HL-60 (cell line): ENCODE measurements around the gene ACE.

Experiments used
- DNase-seq, 2 experiments: peaks; one replicate each; pipeline ENCODE4 v3.0.0-alpha.2; 2010 to 2020; ENCODE audit warnings: low read depth in 1 of 2, low spot score in 1 of 2
- H3K27ac ChIP-seq: fragments of 250-450 bp; sonication (Bioruptor Pico); replicated peaks from 2 replicates; pipeline ENCODE4 v1.5.1; 2020; ENCODE audit warnings: mild to moderate bottlenecking, moderate library complexity
- H3K27me3 ChIP-seq: fragments of 250-450 bp; sonication (Bioruptor Pico); 2 replicates; pipeline ENCODE4 v1.5.1; 2021; ENCODE audit warnings: mild to moderate bottlenecking, moderate library complexity; ENCODE audit not compliant: insufficient read depth, poor library complexity, severe bottlenecking
- H3K4me3 ChIP-seq: replicated peaks from 2 replicates; pipeline ENCODE4 v1.5.1; 2011; ENCODE audit warnings: mild to moderate bottlenecking, control low read depth, low read length; ENCODE audit not compliant: insufficient read depth
- CTCF ChIP-seq: IDR thresholded peaks from one replicate; pipeline ENCODE4 v1.5.1; 2011; ENCODE audit warnings: low read length, control low read depth, inconsistent platforms; ENCODE audit not compliant: insufficient read depth
- GABPA ChIP-seq: IDR thresholded peaks from 2 replicates; pipeline ENCODE4 v1.6.1; 2012; ENCODE audit warnings: low read depth
- POLR2AphosphoS5 ChIP-seq: IDR thresholded peaks from 2 replicates; pipeline ENCODE4 v1.6.1; 2012; ENCODE audit warnings: low read depth
- REST ChIP-seq: IDR thresholded peaks from 2 replicates; pipeline ENCODE4 v1.6.1; 2012; ENCODE audit warnings: low read depth; ENCODE audit not compliant: insufficient replicate concordance
- SPI1 ChIP-seq: IDR thresholded peaks from 2 replicates; pipeline ENCODE4 v1.6.1; 2012; ENCODE audit warnings: low read depth, mild to moderate bottlenecking, borderline replicate concordance

The ACE gene

DNA sequence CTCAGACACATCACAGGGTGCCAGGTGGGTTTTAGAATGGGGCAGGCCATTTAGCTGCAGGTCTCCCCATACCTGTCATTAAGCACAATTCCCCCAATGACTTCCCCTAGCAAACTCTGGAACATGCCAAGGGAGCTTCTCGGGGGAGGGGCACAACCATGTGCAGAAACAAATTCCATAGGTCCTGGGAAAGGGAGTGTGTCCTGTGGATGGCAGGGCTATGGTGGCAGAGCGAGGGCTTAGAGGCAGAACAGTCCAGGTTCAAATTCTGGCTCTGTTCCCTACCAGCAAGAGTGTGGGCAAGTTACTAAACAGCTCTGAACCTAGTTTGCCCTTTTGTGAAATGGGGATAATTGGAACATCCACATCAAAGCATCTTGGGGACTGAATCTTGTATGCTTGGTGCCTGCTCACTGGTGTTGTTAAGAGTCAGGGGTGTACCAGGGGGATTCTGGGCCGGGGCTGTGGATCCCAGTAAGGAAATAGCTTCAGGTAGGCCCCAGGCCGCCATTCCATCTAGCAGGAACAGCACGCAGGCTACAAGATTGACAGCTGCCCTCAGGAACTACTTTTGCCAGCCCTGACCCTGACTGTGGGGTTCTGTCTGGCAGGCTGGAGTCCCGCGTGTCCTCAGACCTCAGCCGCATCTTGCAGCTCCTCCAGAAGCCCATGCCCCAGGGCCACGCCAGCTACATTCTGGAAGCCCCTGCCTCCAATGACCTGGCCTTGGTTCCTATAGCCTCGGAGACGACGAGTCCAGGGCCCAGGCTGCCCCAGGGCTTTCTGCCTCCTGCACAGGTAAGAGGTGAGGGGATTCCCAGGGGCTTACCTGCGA, 67.8 kb downstream of the ACE start:
- no peak for DNase-seq
- TF ChIP-seq REST (no peak), SPI1 (no peak), CTCF (no peak), POLR2AphosphoS5 (no peak), GABPA (no peak)
- H3K4me3 ChIP-seq = no peak overlapping the region
- H3K27ac ChIP-seq = no peak overlapping the region
- no peaks in the 10 kb centered on the region for H3K27me3 ChIP-seq

- H3K27ac ChIP-seq = no peak overlapping the region
- no peak for TF ChIP-seq POLR2AphosphoS5
- TF ChIP-seq CTCF = no peak
- no peak for TF ChIP-seq REST
- no peak for TF ChIP-seq GABPA
- TF ChIP-seq SPI1 = no peak
- no peak for DNase-seq
- no peak overlapping the region for H3K4me3 ChIP-seq
- H3K27me3 ChIP-seq = no peaks in the 10 kb centered on the region
Measured at GRCh38 chr17:63546308-63547082, 69.6 kb downstream of the ACE start.

DNA sequence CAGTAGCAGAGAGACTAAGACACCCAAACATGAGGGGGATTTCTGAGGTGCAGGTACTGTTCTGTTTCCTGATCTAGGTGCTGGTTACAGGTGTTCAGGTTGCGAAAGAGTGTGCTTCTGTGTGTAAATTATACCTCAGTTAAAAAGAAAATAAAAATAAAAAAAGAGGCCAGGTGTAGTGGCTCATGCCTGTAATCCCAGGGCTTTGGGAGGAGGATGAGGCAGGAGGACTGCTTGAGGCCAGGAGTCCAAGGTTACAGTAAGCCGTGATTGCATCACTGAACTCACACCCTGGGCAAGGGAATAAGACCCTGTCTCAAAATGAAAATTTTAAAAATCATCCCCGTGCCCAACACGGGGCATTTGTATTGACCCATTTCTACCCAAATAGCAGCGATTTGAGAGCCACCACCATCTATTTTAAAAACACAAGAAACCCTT, 70.2 kb downstream of the ACE start:
- Histone ChIP-seq H3K27ac (no peak overlapping the region), H3K4me3 (no peak overlapping the region), H3K27me3 (no peaks in the 10 kb centered on the region)
- no peak for DNase-seq
- no peak for TF ChIP-seq CTCF
- TF ChIP-seq REST = no peak
- no peak for TF ChIP-seq POLR2AphosphoS5
- no peak for TF ChIP-seq SPI1
- TF ChIP-seq GABPA = no peak
